ENCODE data around the gene FRZB. TPM values are rescaled to one million over a fixed set of nuclear protein-coding genes. Genes with fewer than 3 reads are reported as not detected.

The FRZB gene
- total and polyA plus RNA-seq, 2 of the 13 experiments (the other 11 are each of a cell fraction or from before 2014, with no cell fraction given): 0.04 to 1.2 TPM

- peaks cover 25% of the 10 kb centered on the region for H3K4me1 ChIP-seq (ENCODE audit: insufficient read depth, low read length)
- ATAC-seq (no peak), FAIRE-seq (peak; percentile 15), DNase-seq (ENCODE audit: low spot score) (no peak)
- H3K9me3 ChIP-seq (ENCODE audit: low read length): no peaks in the 10 kb centered on the region
- intact Hi-C loops (cut with micrococcal nuclease; ENCODE audit: unreplicated experiment) (no loop called here), in situ Hi-C loops (cut with HindIII; ENCODE audit: extremely low pct_ligation_motif_present, low pct_unique_long_range_greater_than_20kb) (no loop called here)
- ChIA-PET CTCF (ENCODE audit: low intra/inter-chr PET ratio, low total read pairs) (no interaction called here), POLR2A (no interaction called here)
- WGBS (ENCODE audit: low lambda C conversion rate): 34% methylated on average over 7 of the region's 7 CpGs
- H3K9ac ChIP-seq (ENCODE audit: insufficient read depth, low read depth, low read length): no peak overlapping the region
- peak overlapping the region; percentile 8 to 70 (median 58); a peak in 4 of 6 replicates for H3K4me3 ChIP-seq (replicated peaks in 1 of 3; ENCODE audit: insufficient read depth in 1 of 3, low read depth in 2 of 3, low read length in 3 of 3)
- no TSS peak for BruUV-seq (replicated peaks)
- H3K27me3 ChIP-seq (ENCODE audit: control insufficient read depth in 1 of 2, insufficient read depth in 2 of 2, low read length in 2 of 2): no peaks in the 10 kb centered on the region
- H3K4me2 ChIP-seq (ENCODE audit: low read depth, low read length): peak overlapping the region; percentile 82
- no peaks in the 10 kb centered on the region for H3K36me3 ChIP-seq (replicated peaks in 1 of 2; ENCODE audit: control insufficient read depth in 1 of 2, insufficient read depth in 2 of 2, low read length in 2 of 2)
- H2AFZ ChIP-seq (ENCODE audit: low read length): no peak overlapping the region
- TF ChIP-seq ZNF326 (CRISPR knock-in tag; IDR thresholded peaks at IDR 0.05; ENCODE audit: borderline replicate concordance): no peak
- 0 out of 2 replicates have a peak, but pooled peaks have one; percentile 42 for TF ChIP-seq CC2D1A (CRISPR knock-in tag; IDR thresholded peaks at IDR 0.05)
- H3K79me2 ChIP-seq (ENCODE audit: insufficient read depth, low read length): no peaks in the 10 kb centered on the region
- H4K20me1 ChIP-seq (ENCODE audit: insufficient read depth, low read length): no peaks in the 10 kb centered on the region
- peak overlapping the region; percentile 72 for H3K27ac ChIP-seq (ENCODE audit: extremely low read length, insufficient read depth, low read length)
Observed at GRCh38 chr2:182890305-182890704, 23.9 kb upstream of the FRZB start.

- no peak for ATAC-seq
- H4K20me1 ChIP-seq (ENCODE audit: insufficient read depth, low read length): no peaks in the 10 kb centered on the region
- in situ Hi-C loops (cut with HindIII; ENCODE audit: extremely low pct_ligation_motif_present, low pct_unique_long_range_greater_than_20kb): no loop called here
- no peaks in the 10 kb centered on the region for H3K36me3 ChIP-seq (replicated peaks in 1 of 2; ENCODE audit: control insufficient read depth in 1 of 2, insufficient read depth in 2 of 2, low read length in 2 of 2)
- no peak overlapping the region for H3K4me2 ChIP-seq (ENCODE audit: low read depth, low read length)
- no peaks in the 10 kb centered on the region for H3K9me3 ChIP-seq (ENCODE audit: low read length)
- no peak overlapping the region for H3K9ac ChIP-seq (ENCODE audit: insufficient read depth, low read depth, low read length)
- WGBS (ENCODE audit: low lambda C conversion rate): 79% methylated on average over 4 of the region's 4 CpGs
- no peak for FAIRE-seq
- CTCF ChIA-PET (ENCODE audit: low intra/inter-chr PET ratio, low total read pairs): no interaction called here
- H3K4me3 ChIP-seq (replicated peaks in 1 of 3; ENCODE audit: insufficient read depth in 1 of 3, low read depth in 2 of 3, low read length in 3 of 3): no peak overlapping the region
- H3K27ac ChIP-seq (ENCODE audit: extremely low read length, insufficient read depth, low read length): no peak overlapping the region
- DNase-seq (ENCODE audit: low spot score): no peak
- BruUV-seq (replicated peaks): no TSS peak
- POLR2A ChIA-PET: no interaction called here
- no peaks in the 10 kb centered on the region for H3K27me3 ChIP-seq (ENCODE audit: control insufficient read depth in 1 of 2, insufficient read depth in 2 of 2, low read length in 2 of 2)
- H2AFZ ChIP-seq (ENCODE audit: low read length): no peak overlapping the region
- no peaks in the 10 kb centered on the region for H3K79me2 ChIP-seq (ENCODE audit: insufficient read depth, low read length)
- H3K4me1 ChIP-seq (ENCODE audit: insufficient read depth, low read length): peaks cover 25% of the 10 kb centered on the region
- TF ChIP-seq RELA (CRISPR knock-in tag; IDR thresholded peaks at IDR 0.05) (no peak), ZFP1 (CRISPR knock-in tag; IDR thresholded peaks at IDR 0.05) (no peak)
- intact Hi-C loops (cut with micrococcal nuclease; ENCODE audit: unreplicated experiment): no loop called here
Observed at GRCh38 chr2:182887753-182888415, 21.4 kb upstream of the FRZB start.

Data from HepG2 (cell line).